PFSK-1 (cell line): ENCODE results near the gene LTBP1.

ENCODE experiments used
- FOXP2 ChIP-seq: optimal IDR thresholded peaks from 2 replicates; pipeline ENCODE3; 2011; ENCODE audit warnings: borderline replicate concordance, control low read depth, inconsistent platforms; ENCODE audit not compliant: insufficient read depth; ENCODE audit errors: extremely low read length, extremely low read depth
- POLR2AphosphoS5 ChIP-seq: IDR thresholded peaks from 2 replicates; pipeline ENCODE4 v1.6.1; 2012; ENCODE audit warnings: low read depth, mild to moderate bottlenecking, control low read depth, low read length, moderate library complexity
- SIN3A ChIP-seq: IDR thresholded peaks from 2 replicates; pipeline ENCODE4 v1.6.1; 2012; ENCODE audit warnings: mild to moderate bottlenecking, low read length, moderate library complexity, borderline replicate concordance; ENCODE audit not compliant: insufficient read depth
- TAF1 ChIP-seq: IDR thresholded peaks from 2 replicates; pipeline ENCODE4 v1.6.1; 2012; ENCODE audit warnings: low read length, control low read depth, borderline replicate concordance; ENCODE audit not compliant: insufficient read depth
- TF ChIP-seq, protein P1 (sequence below), 2 experiments: IDR thresholded peaks; 2 replicates each; pipeline versions ENCODE4 v1.6.1 to v1.8.0; 2011 to 2012; ENCODE audit warnings: low read depth in 2 of 2, low read length in 2 of 2, control low read depth in 1 of 2, inconsistent platforms in 1 of 2, mild to moderate bottlenecking in 1 of 2, moderate library complexity in 1 of 2; ENCODE audit not compliant: insufficient read depth in 1 of 2

The LTBP1 gene

DNA sequence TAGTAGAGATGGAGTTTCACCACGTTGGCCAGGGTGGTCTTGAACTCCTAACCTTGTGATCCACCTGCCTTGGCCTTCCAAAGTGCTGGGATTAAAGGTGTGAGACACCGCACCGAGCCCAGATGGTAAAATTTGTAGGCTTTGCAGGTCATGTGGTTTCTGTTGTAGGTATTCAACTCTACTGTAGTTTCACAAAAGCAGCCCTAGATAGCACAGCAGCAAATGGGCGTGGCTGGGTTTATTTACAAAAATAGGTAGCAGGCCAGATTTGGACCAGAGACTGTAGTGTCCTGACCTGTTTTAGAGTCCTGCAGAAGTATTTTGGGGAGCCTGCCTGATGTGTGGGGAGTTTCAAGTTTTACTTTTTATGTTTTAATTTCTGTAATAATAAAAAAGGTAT, 445.6 kb downstream of the LTBP1 start:
- TF ChIP-seq POLR2AphosphoS5 = no peak
- no peak for TF ChIP-seq SIN3A
- TF ChIP-seq, protein P1, sequence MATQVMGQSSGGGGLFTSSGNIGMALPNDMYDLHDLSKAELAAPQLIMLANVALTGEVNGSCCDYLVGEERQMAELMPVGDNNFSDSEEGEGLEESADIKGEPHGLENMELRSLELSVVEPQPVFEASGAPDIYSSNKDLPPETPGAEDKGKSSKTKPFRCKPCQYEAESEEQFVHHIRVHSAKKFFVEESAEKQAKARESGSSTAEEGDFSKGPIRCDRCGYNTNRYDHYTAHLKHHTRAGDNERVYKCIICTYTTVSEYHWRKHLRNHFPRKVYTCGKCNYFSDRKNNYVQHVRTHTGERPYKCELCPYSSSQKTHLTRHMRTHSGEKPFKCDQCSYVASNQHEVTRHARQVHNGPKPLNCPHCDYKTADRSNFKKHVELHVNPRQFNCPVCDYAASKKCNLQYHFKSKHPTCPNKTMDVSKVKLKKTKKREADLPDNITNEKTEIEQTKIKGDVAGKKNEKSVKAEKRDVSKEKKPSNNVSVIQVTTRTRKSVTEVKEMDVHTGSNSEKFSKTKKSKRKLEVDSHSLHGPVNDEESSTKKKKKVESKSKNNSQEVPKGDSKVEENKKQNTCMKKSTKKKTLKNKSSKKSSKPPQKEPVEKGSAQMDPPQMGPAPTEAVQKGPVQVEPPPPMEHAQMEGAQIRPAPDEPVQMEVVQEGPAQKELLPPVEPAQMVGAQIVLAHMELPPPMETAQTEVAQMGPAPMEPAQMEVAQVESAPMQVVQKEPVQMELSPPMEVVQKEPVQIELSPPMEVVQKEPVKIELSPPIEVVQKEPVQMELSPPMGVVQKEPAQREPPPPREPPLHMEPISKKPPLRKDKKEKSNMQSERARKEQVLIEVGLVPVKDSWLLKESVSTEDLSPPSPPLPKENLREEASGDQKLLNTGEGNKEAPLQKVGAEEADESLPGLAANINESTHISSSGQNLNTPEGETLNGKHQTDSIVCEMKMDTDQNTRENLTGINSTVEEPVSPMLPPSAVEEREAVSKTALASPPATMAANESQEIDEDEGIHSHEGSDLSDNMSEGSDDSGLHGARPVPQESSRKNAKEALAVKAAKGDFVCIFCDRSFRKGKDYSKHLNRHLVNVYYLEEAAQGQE (IDR thresholded peaks at IDR 0.05; ENCODE audit: insufficient read depth in 1 of 2, low read depth in 2 of 2, low read length in 2 of 2) = no peak
- no peak for TF ChIP-seq TAF1
- no peak for TF ChIP-seq FOXP2

DNA sequence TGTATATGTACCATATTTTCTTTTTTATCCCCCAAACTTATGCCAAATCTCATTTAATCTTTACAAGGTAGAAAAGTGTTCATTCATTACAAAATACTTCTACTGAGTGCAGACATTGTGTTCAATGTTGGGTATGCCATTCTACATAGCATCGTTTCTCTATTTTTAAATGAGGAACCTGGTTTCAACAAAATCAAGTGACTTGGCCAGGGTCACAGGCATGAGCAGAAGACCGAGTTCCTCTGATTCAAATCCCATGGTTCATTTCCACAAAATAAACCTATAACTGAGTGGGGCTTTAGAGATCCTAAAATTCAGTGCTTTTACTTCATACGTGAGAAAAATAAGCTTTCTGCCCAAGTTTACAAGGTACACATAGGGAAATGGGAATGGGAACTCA, 448.3 kb downstream of the LTBP1 start:
- TF ChIP-seq TAF1 (no peak), SIN3A (no peak)

DNA sequence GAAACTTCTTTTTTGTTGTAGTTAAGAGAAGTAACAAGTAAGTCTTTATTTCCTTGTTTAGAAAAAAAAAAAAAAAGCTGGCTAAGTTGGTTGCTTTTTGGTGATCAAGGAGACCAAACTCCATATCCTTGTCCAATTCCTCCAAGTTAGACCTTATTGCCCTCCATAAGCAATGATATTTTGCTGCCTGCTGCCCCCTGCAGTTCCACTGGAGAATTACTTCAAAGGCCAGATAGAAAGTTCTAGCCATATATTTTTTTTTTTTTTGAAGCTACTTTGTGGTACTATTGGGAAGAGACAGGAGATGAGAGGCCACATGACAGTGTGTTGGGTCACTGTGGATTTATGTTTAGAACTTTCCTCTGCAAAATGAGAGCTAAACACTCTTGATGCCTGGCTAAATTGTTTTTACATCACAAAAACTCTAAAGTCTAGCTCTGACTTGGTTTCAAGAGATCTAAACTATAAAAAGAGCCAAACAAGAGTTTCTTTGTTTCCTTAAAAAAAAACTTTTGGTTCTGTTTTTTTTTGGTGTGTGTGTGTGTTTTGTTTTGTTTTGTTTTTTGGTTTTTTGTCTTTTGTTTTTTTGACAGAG, 449.0 kb downstream of the LTBP1 start:
- no peak for TF ChIP-seq FOXP2
- no peak for TF ChIP-seq SIN3A
- TF ChIP-seq, protein P1 (IDR thresholded peaks at IDR 0.05; ENCODE audit: insufficient read depth in 1 of 2, low read depth in 2 of 2, low read length in 2 of 2) = no peak
- TF ChIP-seq POLR2AphosphoS5 = no peak
- TF ChIP-seq TAF1 = no peak

DNA sequence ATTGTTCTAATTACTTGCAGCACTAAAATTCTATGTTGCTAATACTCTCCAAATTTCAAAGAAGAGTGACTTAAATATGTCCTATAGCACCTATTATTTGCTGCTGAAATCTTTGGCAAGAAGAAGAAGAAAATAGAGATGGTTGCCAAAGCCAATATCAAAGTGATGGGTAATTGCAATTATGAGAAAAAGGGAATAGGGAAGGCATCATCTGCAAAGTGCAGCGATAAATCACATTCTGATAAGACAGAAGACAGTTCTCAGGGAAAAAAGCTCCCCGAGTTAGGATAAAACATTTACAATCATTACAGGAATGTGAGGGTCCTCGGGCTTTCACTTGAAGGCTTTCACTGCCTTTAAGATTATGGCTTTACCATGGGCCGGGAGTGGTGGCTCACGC, 457.6 kb downstream of the LTBP1 start:
- TF ChIP-seq FOXP2 (no peak), POLR2AphosphoS5 (no peak), TAF1 (no peak), SIN3A (no peak)
- TF ChIP-seq, protein P1 (IDR thresholded peaks at IDR 0.05; ENCODE audit: insufficient read depth in 1 of 2, low read depth in 2 of 2, low read length in 2 of 2) = no peak

DNA sequence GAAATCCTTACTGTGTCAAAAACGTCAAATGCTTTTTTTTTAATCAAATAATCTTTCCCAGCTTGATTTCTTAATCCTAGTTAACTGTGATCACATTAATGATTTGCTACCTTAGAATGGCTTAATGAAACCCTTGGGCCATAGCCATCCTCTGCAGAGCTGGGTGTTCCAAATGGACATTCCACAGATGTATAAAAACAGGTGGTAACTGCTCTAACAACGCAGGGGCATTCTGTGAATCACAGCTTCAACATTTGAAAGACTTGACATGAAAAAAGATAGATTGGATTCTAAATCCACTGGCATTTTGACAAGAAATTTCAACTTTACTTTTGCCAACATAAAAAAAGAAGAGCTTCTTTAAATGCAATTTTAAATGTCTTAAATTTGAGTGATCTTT, 459.9 kb downstream of the LTBP1 start:
- TF ChIP-seq POLR2AphosphoS5 = no peak
- TF ChIP-seq TAF1 = no peak
- TF ChIP-seq, protein P1 (IDR thresholded peaks at IDR 0.05; ENCODE audit: insufficient read depth in 1 of 2, low read depth in 2 of 2, low read length in 2 of 2) = no peak
- no peak for TF ChIP-seq SIN3A
- no peak for TF ChIP-seq FOXP2
